Measurements from ENCODE around the gene LYRM4.

GRCh38 chr6:5103250-5103649 is 157.5 kb downstream of the LYRM4 start:
- TF ChIP-seq GATA2 (IDR thresholded peaks at IDR 0.05; ENCODE audit: low read depth, low read length) (no peak), GATA3 (IDR thresholded peaks at IDR 0.05; ENCODE audit: low read depth, low read length) (no peak)

Measured in SH-SY5Y (cell line).